ENCODE data around the gene ZACN. TPM values are rescaled to one million over a fixed set of nuclear protein-coding genes. Genes with fewer than 3 reads are reported as not detected.

ZACN gene
- polyA plus RNA-seq, 1 of the 3 experiments (the other 2 are of a cell fraction) = not detected

GRCh38 chr17:76130473-76130872, 51.5 kb downstream of the ZACN start:
- POLR2A ChIA-PET = interaction anchor here (0.6 kb wide), 1 partner anchor 1096 kb away, joined by 3 read pairs; no protein-coding TSS in a partner anchor
- Histone ChIP-seq H4K20me1 (ENCODE audit: insufficient read depth) (no peaks in the 10 kb centered on the region), H3K9me2 (no peaks in the 10 kb centered on the region), H3K79me2 (ENCODE audit: insufficient read depth) (no peaks in the 10 kb centered on the region), H2AFZ (ENCODE audit: low read depth) (no peak overlapping the region), H3K9ac (no peak overlapping the region), H3K27me3 (ENCODE audit: insufficient read depth) (no peaks in the 10 kb centered on the region), H3K36me3 (replicated peaks in 1 of 2; ENCODE audit: control insufficient read depth in 1 of 2, insufficient read depth in 2 of 2, low read length in 1 of 2) (no peaks in the 10 kb centered on the region), H3K4me2 (no peak overlapping the region), H3K27ac (ENCODE audit: low read depth in 2 of 2, low read length in 1 of 2) (no peak overlapping the region), H3K4me1 (ENCODE audit: control insufficient read depth in 1 of 2, insufficient read depth in 2 of 2, low read depth in 1 of 2, low read length in 1 of 2) (no peaks in the 10 kb centered on the region), H3K4me3 (ENCODE audit: low read depth in 2 of 2, low read length in 1 of 2) (no peak overlapping the region), H3K9me3 (no peaks in the 10 kb centered on the region), H3F3A (replicated peaks; ENCODE audit: insufficient read depth) (no peaks in the 10 kb centered on the region)
- 82% methylated on average over 10 of the region's 13 CpGs for WGBS (ENCODE audit: low lambda C conversion rate)
- TF ChIP-seq ZBTB33 (IDR thresholded peaks at IDR 0.05; ENCODE audit: borderline replicate concordance, low read depth) (no peak), FOXJ3 (CRISPR knock-in tag; IDR thresholded peaks at IDR 0.05) (no peak), GABPA (IDR thresholded peaks at IDR 0.05; ENCODE audit: low read depth) (no peak), REST (IDR thresholded peaks at IDR 0.05; ENCODE audit: low read depth, low read length) (no peak), EP300 (IDR thresholded peaks at IDR 0.05; ENCODE audit: borderline replicate concordance in 1 of 2, low read depth in 1 of 2, low read length in 1 of 2) (no peak), CHD2 (IDR thresholded peaks at IDR 0.05; ENCODE audit: low read length, partially characterized antibody) (no peak), MEF2A (IDR thresholded peaks at IDR 0.05; ENCODE audit: borderline replicate concordance, low read depth) (no peak), IRF3 (IDR thresholded peaks at IDR 0.05; ENCODE audit: low read depth, low read length) (no peak), YY1 (IDR thresholded peaks at IDR 0.05; ENCODE audit: low read depth) (no peak), POLR2AphosphoS5 (IDR thresholded peaks at IDR 0.05; ENCODE audit: low read depth, low read length) (no peak), SIN3A (IDR thresholded peaks at IDR 0.05; ENCODE audit: borderline replicate concordance, low read depth, low read length) (no peak), NFIC (IDR thresholded peaks at IDR 0.05; ENCODE audit: borderline replicate concordance) (no peak), USF1 (IDR thresholded peaks at IDR 0.05; ENCODE audit: borderline replicate concordance, low read depth) (no peak), RAD21 (IDR thresholded peaks at IDR 0.05; ENCODE audit: low read length) (no peak), MXI1 (IDR thresholded peaks at IDR 0.05; ENCODE audit: low read depth, low read length) (no peak), USF2 (IDR thresholded peaks at IDR 0.05; ENCODE audit: borderline replicate concordance, low read depth, low read length) (no peak), RFX5 (IDR thresholded peaks at IDR 0.05; ENCODE audit: low read length) (no peak)
- DNase-seq = no peak
- CTCF ChIA-PET = interaction anchor here (0.9 to 18.8 kb wide), 7 partner anchors 9 to 200 kb away, joined by 3 to 332 read pairs (median 4); no protein-coding TSS in a partner anchor
